PFSK-1 (cell line): ENCODE data around the gene APELA.

Experiments
- SIN3A ChIP-seq: IDR thresholded peaks from 2 replicates; pipeline ENCODE4 v1.6.1; 2012; ENCODE audit warnings: mild to moderate bottlenecking, low read length, moderate library complexity, borderline replicate concordance; ENCODE audit not compliant: insufficient read depth
- TF ChIP-seq, protein P1 (sequence below), 2 experiments: IDR thresholded peaks; 2 replicates each; pipeline versions ENCODE4 v1.6.1 to v1.8.0; 2011 to 2012; ENCODE audit warnings: low read depth in 2 of 2, low read length in 2 of 2, control low read depth in 1 of 2, inconsistent platforms in 1 of 2, mild to moderate bottlenecking in 1 of 2, moderate library complexity in 1 of 2; ENCODE audit not compliant: insufficient read depth in 1 of 2

DNA sequence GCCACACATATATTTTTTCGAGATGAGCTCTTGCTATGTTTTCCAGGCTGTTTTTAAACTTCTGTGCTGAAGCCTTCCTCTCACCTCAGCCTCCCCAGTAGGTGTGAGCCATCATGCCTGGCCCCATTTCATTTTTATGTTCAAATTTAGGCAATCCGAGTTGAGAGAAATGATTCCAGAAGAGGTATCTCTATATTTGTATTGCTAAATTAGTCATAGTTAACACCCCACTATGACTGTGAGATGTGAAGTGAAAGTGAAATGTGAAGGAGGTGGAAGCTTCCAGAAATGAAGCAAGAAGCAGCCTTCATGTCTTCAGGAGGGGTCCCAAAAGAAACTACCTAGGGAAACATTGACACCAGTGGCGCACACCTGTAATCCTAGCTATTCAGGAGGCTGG is 17.7 kb downstream of the APELA start:
- TF ChIP-seq, protein P1, sequence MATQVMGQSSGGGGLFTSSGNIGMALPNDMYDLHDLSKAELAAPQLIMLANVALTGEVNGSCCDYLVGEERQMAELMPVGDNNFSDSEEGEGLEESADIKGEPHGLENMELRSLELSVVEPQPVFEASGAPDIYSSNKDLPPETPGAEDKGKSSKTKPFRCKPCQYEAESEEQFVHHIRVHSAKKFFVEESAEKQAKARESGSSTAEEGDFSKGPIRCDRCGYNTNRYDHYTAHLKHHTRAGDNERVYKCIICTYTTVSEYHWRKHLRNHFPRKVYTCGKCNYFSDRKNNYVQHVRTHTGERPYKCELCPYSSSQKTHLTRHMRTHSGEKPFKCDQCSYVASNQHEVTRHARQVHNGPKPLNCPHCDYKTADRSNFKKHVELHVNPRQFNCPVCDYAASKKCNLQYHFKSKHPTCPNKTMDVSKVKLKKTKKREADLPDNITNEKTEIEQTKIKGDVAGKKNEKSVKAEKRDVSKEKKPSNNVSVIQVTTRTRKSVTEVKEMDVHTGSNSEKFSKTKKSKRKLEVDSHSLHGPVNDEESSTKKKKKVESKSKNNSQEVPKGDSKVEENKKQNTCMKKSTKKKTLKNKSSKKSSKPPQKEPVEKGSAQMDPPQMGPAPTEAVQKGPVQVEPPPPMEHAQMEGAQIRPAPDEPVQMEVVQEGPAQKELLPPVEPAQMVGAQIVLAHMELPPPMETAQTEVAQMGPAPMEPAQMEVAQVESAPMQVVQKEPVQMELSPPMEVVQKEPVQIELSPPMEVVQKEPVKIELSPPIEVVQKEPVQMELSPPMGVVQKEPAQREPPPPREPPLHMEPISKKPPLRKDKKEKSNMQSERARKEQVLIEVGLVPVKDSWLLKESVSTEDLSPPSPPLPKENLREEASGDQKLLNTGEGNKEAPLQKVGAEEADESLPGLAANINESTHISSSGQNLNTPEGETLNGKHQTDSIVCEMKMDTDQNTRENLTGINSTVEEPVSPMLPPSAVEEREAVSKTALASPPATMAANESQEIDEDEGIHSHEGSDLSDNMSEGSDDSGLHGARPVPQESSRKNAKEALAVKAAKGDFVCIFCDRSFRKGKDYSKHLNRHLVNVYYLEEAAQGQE (IDR thresholded peaks at IDR 0.05; ENCODE audit: insufficient read depth in 1 of 2, low read depth in 2 of 2, low read length in 2 of 2), result no peak
- no peak for TF ChIP-seq SIN3A
